Endothelial cell (in vitro differentiated cells): ENCODE data around the gene CACNA1H. TPM values are rescaled to one million over a fixed set of nuclear protein-coding genes. Genes with fewer than 3 reads are reported as not detected.

Experiments
- DNase-seq: peaks from one replicate; pipeline ENCODE4 v3.0.0; 2021; ENCODE audit warnings: low spot score
- H3K27ac Mint-ChIP-seq: one replicate; pipeline ENCODE4 v1.8.0; 2021; ENCODE audit warnings: mixed read lengths, inconsistent platforms; ENCODE audit not compliant: unreplicated experiment
- H3K27me3 Mint-ChIP-seq: one replicate; pipeline ENCODE4 v1.8.0; 2021; ENCODE audit warnings: mild to moderate bottlenecking, moderate library complexity, mixed read lengths, inconsistent platforms; ENCODE audit not compliant: unreplicated experiment
- H3K36me3 Mint-ChIP-seq: one replicate; pipeline ENCODE4 v1.8.0; 2021; ENCODE audit warnings: mild to moderate bottlenecking, low read depth, mixed read lengths, inconsistent platforms; ENCODE audit not compliant: unreplicated experiment
- H3K4me1 Mint-ChIP-seq: one replicate; pipeline ENCODE4 v1.8.0; 2021; ENCODE audit warnings: mild to moderate bottlenecking, mixed read lengths, inconsistent platforms; ENCODE audit not compliant: unreplicated experiment
- H3K4me3 Mint-ChIP-seq: one replicate; pipeline ENCODE4 v1.8.0; 2021; ENCODE audit warnings: mild to moderate bottlenecking, mixed read lengths, inconsistent platforms; ENCODE audit not compliant: unreplicated experiment
- H3K9me3 Mint-ChIP-seq: one replicate; pipeline ENCODE4 v1.8.0; 2021; ENCODE audit warnings: mixed read lengths, inconsistent platforms; ENCODE audit not compliant: unreplicated experiment
- total RNA-seq: library from RNA; stranded (reverse); fragmentation: NEBNext Ultra II Directional; extraction: Animal tissue kit (Norgen Biotek cat#: 25700); gene quantifications from one replicate; pipeline ENCODE4 v1.2.1, GENCODE V29; 2021; ENCODE audit not compliant: unreplicated experiment
- TF ChIP-seq, protein P1 (sequence below): fragments of 200-600 bp; sonication (generic); IDR thresholded peaks from one replicate; pipeline ENCODE4 v1.5.0; 2021; ENCODE audit warnings: antibody characterized with exemption; ENCODE audit not compliant: unreplicated experiment

The CACNA1H gene
- total RNA-seq, 1 donor from 2014 or later = 3.4 TPM

DNA sequence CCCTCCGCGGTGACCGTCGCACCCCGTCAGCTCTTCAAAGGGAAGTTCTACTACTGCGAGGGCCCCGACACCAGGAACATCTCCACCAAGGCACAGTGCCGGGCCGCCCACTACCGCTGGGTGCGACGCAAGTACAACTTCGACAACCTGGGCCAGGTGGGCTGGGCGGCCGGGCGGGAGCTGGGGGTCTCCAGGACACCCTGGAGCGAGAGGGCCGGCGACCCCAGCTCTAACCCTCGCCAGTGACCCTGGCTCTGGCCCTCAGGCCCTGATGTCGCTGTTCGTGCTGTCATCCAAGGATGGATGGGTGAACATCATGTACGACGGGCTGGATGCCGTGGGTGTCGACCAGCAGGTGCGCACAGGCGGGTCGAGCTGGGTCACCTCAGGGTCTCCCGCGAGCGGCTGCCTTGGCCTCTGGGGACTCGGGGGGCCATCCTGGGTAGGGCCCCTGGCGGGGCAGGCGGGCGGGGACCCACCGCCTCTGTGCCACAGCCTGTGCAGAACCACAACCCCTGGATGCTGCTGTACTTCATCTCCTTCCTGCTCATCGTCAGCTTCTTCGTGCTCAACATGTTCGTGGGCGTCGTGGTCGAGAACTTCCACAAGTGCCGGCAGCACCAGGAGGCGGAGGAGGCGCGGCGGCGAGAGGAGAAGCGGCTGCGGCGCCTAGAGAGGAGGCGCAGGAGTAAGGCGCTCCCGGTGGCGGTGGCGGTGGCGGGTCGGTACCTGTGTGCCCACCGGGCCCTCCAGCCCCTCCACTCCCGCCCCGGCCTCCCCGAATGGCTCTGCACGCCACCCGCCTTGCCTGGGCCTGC lies 58.8 kb downstream of the CACNA1H start:
- Mint-ChIP-seq H3K9me3 (no peaks in the 10 kb centered on the region), H3K27ac (no peak overlapping the region), H3K4me3 (no peak overlapping the region), H3K27me3 (no peaks in the 10 kb centered on the region), H3K36me3 (no peaks in the 10 kb centered on the region), H3K4me1 (no peaks in the 10 kb centered on the region)
- DNase-seq = no peak
- TF ChIP-seq, protein P1, sequence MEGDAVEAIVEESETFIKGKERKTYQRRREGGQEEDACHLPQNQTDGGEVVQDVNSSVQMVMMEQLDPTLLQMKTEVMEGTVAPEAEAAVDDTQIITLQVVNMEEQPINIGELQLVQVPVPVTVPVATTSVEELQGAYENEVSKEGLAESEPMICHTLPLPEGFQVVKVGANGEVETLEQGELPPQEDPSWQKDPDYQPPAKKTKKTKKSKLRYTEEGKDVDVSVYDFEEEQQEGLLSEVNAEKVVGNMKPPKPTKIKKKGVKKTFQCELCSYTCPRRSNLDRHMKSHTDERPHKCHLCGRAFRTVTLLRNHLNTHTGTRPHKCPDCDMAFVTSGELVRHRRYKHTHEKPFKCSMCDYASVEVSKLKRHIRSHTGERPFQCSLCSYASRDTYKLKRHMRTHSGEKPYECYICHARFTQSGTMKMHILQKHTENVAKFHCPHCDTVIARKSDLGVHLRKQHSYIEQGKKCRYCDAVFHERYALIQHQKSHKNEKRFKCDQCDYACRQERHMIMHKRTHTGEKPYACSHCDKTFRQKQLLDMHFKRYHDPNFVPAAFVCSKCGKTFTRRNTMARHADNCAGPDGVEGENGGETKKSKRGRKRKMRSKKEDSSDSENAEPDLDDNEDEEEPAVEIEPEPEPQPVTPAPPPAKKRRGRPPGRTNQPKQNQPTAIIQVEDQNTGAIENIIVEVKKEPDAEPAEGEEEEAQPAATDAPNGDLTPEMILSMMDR = no peak

DNA sequence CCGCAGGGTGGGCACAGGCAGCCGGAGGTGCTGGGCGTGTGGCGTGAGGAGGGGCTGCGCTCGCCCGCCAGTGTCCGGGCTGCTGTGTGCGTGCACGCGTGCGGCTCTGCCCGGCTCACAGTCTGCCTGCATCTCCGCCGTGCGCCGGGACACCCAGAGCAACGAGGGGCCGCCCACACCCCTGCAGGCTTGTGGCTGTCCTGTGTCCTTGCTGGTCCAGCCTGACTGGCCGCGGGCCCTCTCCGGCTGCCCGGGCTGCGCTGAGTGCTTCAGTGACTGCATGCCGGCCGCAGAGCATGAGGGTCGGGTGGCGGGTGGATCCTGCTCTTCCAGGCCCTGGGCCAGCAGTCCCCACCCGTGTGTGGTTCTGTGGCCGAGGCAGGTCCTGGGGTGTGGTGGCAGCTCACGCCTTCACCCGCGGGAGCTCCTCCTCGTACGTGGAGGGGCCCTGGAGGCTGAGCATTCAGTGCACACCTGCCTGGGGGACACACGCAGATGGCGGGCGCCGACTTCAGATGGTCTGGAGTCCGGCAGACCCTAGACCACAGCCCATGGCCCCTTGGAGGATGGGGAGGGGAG lies 59.8 kb downstream of the CACNA1H start:
- no peaks in the 10 kb centered on the region for H3K36me3 Mint-ChIP-seq
- no peaks in the 10 kb centered on the region for H3K27me3 Mint-ChIP-seq
- no peak for DNase-seq
- H3K27ac Mint-ChIP-seq = no peak overlapping the region
- H3K4me1 Mint-ChIP-seq = no peaks in the 10 kb centered on the region
- no peak overlapping the region for H3K4me3 Mint-ChIP-seq
- H3K9me3 Mint-ChIP-seq = no peaks in the 10 kb centered on the region
- TF ChIP-seq, protein P1 = no peak

DNA sequence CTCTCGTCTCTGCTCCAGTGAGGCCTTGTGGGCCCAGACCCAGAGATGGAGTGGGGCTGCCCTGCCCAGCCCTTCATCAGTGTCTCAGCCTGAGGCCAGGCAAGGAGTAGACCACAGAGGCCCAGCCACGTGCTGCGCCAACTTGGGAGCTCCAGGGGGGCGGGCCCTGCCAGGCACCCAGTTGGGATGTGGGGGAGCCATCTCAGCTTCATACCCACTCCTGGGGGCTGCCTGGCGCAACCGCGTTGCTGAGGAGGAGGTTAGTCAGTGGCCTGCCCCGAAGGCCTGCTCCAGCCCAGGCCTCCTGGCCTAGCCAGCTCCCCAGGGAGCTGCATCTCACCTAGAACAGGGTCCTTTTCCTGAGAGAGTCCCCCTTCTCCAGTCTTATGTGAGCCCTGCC lies 60.3 kb downstream of the CACNA1H start:
- no peaks in the 10 kb centered on the region for H3K9me3 Mint-ChIP-seq
- H3K27me3 Mint-ChIP-seq = no peaks in the 10 kb centered on the region
- no peaks in the 10 kb centered on the region for H3K36me3 Mint-ChIP-seq
- no peak overlapping the region for H3K27ac Mint-ChIP-seq
- no peaks in the 10 kb centered on the region for H3K4me1 Mint-ChIP-seq
- TF ChIP-seq, protein P1 = no peak
- no peak for DNase-seq
- H3K4me3 Mint-ChIP-seq = no peak overlapping the region

DNA sequence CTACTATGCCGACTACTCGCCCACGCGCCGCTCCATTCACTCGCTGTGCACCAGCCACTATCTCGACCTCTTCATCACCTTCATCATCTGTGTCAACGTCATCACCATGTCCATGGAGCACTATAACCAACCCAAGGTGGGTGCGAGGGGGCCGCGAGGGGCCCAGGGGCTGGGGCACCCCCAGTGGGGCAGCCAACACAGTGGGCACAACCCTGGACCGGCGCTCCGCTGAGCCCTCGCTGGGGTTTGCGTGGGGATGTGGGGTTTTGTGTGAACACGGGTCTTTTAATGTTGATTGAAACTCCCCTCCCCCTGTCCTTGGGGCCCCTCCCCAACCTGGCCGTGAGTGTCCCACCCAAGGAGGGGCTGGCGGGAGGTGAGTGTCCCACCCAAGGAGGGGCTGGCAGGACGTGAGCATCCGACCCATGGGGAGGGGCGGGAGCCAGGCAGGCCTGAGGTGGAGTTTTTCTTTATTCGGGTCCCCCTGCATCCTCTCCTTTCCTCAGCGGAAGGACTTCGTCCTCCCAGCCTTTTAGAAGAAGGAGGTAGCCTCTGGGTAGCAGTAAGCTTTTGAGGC lies 61.0 kb downstream of the CACNA1H start:
- H3K27ac Mint-ChIP-seq = no peak overlapping the region
- DNase-seq = no peak
- no peaks in the 10 kb centered on the region for H3K4me1 Mint-ChIP-seq
- TF ChIP-seq, protein P1 = no peak
- H3K9me3 Mint-ChIP-seq = no peaks in the 10 kb centered on the region
- no peaks in the 10 kb centered on the region for H3K36me3 Mint-ChIP-seq
- H3K27me3 Mint-ChIP-seq = no peaks in the 10 kb centered on the region
- no peak overlapping the region for H3K4me3 Mint-ChIP-seq

DNA sequence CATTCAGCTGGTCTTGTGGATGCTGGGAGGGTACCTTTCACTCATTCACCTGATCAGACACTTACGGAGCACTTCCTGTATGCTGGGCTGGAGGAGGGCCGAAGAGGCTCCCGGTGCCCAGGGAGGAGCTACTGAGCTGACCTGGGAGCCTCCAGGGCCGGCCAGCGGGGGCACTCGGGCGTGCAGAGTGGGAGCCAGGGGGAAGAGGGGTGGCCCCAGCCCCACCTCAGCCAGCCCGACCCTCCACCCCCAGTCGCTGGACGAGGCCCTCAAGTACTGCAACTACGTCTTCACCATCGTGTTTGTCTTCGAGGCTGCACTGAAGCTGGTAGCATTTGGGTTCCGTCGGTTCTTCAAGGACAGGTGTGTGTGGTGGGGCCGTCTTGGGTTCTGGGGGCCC lies 61.8 kb downstream of the CACNA1H start:
- no peaks in the 10 kb centered on the region for H3K27me3 Mint-ChIP-seq
- no peaks in the 10 kb centered on the region for H3K9me3 Mint-ChIP-seq
- no peak overlapping the region for H3K4me3 Mint-ChIP-seq
- H3K27ac Mint-ChIP-seq = no peak overlapping the region
- no peaks in the 10 kb centered on the region for H3K4me1 Mint-ChIP-seq
- TF ChIP-seq, protein P1 = no peak
- H3K36me3 Mint-ChIP-seq = no peaks in the 10 kb centered on the region
- no peak for DNase-seq
